Ishikawa (cell line): ENCODE measurements around the gene MXRA8.

Source experiments
- CEBPB ChIP-seq: IDR thresholded peaks from 2 replicates; pipeline ENCODE4 v1.6.1; 2012
- CREB1 ChIP-seq: IDR thresholded peaks from 2 replicates; pipeline ENCODE4 v1.6.1; 2012; ENCODE audit warnings: low read depth
- EGR1 ChIP-seq: IDR thresholded peaks from 2 replicates; pipeline ENCODE4 v1.6.1; 2012
- EP300 ChIP-seq: IDR thresholded peaks from 2 replicates; pipeline ENCODE4 v1.6.1; 2012; ENCODE audit warnings: borderline replicate concordance
- FOXM1 ChIP-seq: IDR thresholded peaks from 2 replicates; pipeline ENCODE4 v1.6.1; 2012; ENCODE audit warnings: low read depth, borderline replicate concordance
- NFIC ChIP-seq: IDR thresholded peaks from 2 replicates; pipeline ENCODE4 v1.6.1; 2012
- RAD21 ChIP-seq: IDR thresholded peaks from 2 replicates; pipeline ENCODE4 v1.6.1; 2012; ENCODE audit warnings: low read depth
- TAF1 ChIP-seq: IDR thresholded peaks from 2 replicates; pipeline ENCODE4 v1.6.1; 2012; ENCODE audit warnings: low read depth, mild to moderate bottlenecking
- TCF12 ChIP-seq: IDR thresholded peaks from 2 replicates; pipeline ENCODE4 v1.6.1; 2012; ENCODE audit warnings: low read depth
- TEAD4 ChIP-seq: IDR thresholded peaks from 2 replicates; pipeline ENCODE4 v1.6.1; 2012
- USF1 ChIP-seq: IDR thresholded peaks from 2 replicates; pipeline ENCODE4 v1.6.1; 2012
- YY1 ChIP-seq: IDR thresholded peaks from 2 replicates; pipeline ENCODE4 v1.6.1; 2012; ENCODE audit warnings: low read depth
- ZBTB7A ChIP-seq: IDR thresholded peaks from 2 replicates; pipeline ENCODE4 v1.6.1; 2012; ENCODE audit warnings: low read depth
- TF ChIP-seq, protein P1 (sequence below): IDR thresholded peaks from 2 replicates; pipeline ENCODE4 v1.6.1; 2012
- TF ChIP-seq, protein P2 (sequence below): IDR thresholded peaks from 2 replicates; pipeline ENCODE4 v1.6.1; 2012; ENCODE audit warnings: low read depth, mild to moderate bottlenecking

Gene MXRA8

DNA sequence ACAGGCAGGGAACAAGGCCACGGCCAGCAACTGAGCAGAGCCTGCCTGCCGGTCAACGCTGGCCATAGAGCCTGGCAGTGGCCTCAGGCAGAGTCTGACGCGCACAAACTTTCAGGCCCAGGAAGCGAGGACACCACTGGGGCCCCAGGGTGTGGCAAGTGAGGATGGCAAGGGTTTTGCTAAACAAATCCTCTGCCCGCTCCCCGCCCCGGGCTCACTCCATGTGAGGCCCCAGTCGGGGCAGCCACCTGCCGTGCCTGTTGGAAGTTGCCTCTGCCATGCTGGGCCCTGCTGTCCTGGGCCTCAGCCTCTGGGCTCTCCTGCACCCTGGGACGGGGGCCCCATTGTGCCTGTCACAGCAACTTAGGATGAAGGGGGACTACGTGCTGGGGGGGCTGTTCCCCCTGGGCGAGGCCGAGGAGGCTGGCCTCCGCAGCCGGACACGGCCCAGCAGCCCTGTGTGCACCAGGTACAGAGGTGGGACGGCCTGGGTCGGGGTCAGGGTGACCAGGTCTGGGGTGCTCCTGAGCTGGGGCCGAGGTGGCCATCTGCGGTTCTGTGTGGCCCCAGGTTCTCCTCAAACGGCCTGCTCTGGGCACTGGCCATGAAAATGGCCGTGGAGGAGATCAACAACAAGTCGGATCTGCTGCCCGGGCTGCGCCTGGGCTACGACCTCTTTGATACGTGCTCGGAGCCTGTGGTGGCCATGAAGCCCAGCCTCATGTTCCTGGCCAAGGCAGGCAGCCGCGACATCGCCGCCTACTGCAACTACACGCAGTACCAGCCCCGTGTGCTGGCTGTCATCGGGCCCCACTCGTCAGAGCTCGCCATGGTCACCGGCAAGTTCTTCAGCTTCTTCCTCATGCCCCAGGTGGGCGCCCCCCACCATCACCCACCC is 27.0 kb downstream of the MXRA8 start, which contains the start of gene TAS1R3:
TAS1R3 (plus strand) TSS at position 213 of the 898 bp plus-strand sequence; CDS start at position 279, 66 bp downstream.
- TF ChIP-seq TCF12 (no peak), TEAD4 (no peak), RAD21 (no peak), TAF1 (no peak), EGR1 (no peak), CEBPB (no peak), NFIC (no peak)

GRCh38 chr1:1330366-1331067 is 27.8 kb downstream of the MXRA8 start:
- TF ChIP-seq EP300 (no peak), EGR1 (no peak), TAF1 (no peak), TCF12 (0 out of 2 replicates have a peak, but pooled peaks have one; percentile 10), ZBTB7A (no peak), FOXM1 (no peak), TEAD4 (no peak)

DNA sequence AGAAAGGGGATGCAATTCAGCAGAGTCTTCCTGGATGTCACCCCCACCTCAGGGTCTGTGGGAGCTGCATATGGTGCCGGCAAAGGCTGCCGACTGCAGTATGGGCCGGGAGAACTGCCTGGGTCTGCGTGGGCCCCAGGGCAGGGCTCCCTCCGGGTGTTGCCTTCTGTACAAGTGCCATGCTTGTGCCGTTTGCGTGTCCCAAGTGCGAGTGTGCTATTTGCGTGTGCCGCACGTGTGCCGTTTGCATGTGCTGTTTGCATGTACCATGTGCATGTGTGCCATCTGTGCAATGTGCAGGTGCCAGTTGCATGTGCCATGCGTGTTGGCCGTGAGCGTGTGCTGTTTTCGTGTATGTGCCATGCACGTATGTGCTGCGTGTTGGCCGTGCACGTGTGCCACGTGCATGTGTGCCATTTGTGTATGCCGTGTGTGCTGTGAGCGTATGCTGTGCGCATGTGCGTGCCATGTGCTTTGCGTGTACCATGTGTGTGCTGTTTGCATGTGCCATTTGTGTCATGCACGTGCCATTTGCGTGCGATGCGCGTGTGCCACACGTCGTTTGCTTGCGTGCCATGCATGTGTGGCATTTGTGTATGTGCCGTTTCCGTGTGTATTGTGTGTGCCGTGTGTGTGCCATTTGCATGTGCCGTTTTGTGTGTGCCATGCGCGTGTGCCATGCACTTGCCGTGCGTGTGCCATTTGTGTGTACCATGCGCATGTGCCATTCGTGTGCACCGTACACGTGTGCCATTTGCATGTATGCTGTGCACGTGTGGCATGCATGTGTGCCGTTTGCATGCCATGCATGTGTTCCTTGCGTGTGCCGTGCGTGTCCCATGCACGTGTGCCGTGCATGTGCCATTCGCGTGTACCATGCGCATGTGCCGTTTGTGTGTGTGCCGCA is 28.8 kb downstream of the MXRA8 start:
- TF ChIP-seq TEAD4 (no peak), USF1 (no peak), CREB1 (no peak), RAD21 (no peak), ZBTB7A (no peak), FOXM1 (no peak), YY1 (no peak), CEBPB (no peak), EGR1 (no peak), EP300 (no peak), NFIC (no peak), TAF1 (no peak)
- TF ChIP-seq, protein P1, sequence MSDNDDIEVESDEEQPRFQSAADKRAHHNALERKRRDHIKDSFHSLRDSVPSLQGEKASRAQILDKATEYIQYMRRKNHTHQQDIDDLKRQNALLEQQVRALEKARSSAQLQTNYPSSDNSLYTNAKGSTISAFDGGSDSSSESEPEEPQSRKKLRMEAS, result no peak
- TF ChIP-seq, protein P2, sequence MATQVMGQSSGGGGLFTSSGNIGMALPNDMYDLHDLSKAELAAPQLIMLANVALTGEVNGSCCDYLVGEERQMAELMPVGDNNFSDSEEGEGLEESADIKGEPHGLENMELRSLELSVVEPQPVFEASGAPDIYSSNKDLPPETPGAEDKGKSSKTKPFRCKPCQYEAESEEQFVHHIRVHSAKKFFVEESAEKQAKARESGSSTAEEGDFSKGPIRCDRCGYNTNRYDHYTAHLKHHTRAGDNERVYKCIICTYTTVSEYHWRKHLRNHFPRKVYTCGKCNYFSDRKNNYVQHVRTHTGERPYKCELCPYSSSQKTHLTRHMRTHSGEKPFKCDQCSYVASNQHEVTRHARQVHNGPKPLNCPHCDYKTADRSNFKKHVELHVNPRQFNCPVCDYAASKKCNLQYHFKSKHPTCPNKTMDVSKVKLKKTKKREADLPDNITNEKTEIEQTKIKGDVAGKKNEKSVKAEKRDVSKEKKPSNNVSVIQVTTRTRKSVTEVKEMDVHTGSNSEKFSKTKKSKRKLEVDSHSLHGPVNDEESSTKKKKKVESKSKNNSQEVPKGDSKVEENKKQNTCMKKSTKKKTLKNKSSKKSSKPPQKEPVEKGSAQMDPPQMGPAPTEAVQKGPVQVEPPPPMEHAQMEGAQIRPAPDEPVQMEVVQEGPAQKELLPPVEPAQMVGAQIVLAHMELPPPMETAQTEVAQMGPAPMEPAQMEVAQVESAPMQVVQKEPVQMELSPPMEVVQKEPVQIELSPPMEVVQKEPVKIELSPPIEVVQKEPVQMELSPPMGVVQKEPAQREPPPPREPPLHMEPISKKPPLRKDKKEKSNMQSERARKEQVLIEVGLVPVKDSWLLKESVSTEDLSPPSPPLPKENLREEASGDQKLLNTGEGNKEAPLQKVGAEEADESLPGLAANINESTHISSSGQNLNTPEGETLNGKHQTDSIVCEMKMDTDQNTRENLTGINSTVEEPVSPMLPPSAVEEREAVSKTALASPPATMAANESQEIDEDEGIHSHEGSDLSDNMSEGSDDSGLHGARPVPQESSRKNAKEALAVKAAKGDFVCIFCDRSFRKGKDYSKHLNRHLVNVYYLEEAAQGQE, result no peak

GRCh38 chr1:1328254-1328653 is 30.1 kb downstream of the MXRA8 start:
- TF ChIP-seq NFIC (no peak), RAD21 (no peak), TEAD4 (no peak), USF1 (no peak), EP300 (no peak), TCF12 (no peak), YY1 (no peak), FOXM1 (no peak), CEBPB (no peak), ZBTB7A (no peak), TAF1 (no peak), EGR1 (no peak)
- TF ChIP-seq, protein P1, result no peak
- TF ChIP-seq, protein P2, result no peak

DNA sequence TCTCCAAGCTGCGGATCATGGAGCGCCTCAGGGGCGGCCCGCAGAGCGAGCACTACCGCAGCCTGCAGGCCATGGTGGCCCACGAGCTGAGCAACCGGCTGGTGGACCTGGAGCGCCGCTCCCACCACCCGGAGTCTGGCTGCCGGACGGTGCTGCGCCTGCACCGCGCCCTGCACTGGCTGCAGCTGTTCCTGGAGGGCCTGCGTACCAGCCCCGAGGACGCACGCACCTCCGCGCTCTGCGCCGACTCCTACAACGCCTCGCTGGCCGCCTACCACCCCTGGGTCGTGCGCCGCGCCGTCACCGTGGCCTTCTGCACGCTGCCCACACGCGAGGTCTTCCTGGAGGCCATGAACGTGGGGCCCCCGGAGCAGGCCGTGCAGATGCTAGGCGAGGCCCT is 31.1 kb downstream of the MXRA8 start:
- TF ChIP-seq TAF1, result no peak
- TF ChIP-seq FOXM1, result no peak
- TF ChIP-seq, protein P2, result no peak
- no peak for TF ChIP-seq USF1
- TF ChIP-seq NFIC, result no peak
- TF ChIP-seq, protein P1, result no peak
- TF ChIP-seq RAD21, result no peak
- TF ChIP-seq YY1, result no peak
- TF ChIP-seq EGR1, result no peak
- TF ChIP-seq TCF12, result no peak
- no peak for TF ChIP-seq CEBPB
- no peak for TF ChIP-seq EP300
- no peak for TF ChIP-seq ZBTB7A
- no peak for TF ChIP-seq TEAD4
- no peak for TF ChIP-seq CREB1
